ENCODE data around the gene TNFRSF4. TPM values are rescaled to one million over a fixed set of nuclear protein-coding genes. Genes with fewer than 3 reads are reported as not detected.

The TNFRSF4 gene
- total and polyA plus RNA-seq, 4 donors = 0.08 to 0.35 (median 0.15) TPM; not detected in 1

- Histone ChIP-seq H3K4me1 (ENCODE audit: control insufficient read depth in 4 of 4, insufficient read depth in 4 of 4, low read length in 3 of 4) (peaks cover 0 to 4% (median 0%) of the 10 kb centered on the region in 4 donors), H3K27ac (ENCODE audit: low read depth in 1 of 2, low read length in 2 of 2) (no peak overlapping the region), H3K27me3 (ENCODE audit: control insufficient read depth in 4 of 4, insufficient read depth in 4 of 4, low read length in 3 of 4) (peaks cover 0 to 11% (median under 1%) of the 10 kb centered on the region in 4 donors), H3K36me3 (ENCODE audit: control insufficient read depth in 4 of 4, insufficient read depth in 3 of 4, low read depth in 1 of 4, low read length in 3 of 4) (no peaks in the 10 kb centered on the region), H3K4me3 (ENCODE audit: low read depth in 1 of 3, low read length in 3 of 3) (no peak overlapping the region), H3K9ac (ENCODE audit: low read depth in 1 of 2, low read length in 2 of 2) (no peak overlapping the region), H3K9me3 (ENCODE audit: control insufficient read depth in 4 of 4, low read length in 3 of 4) (no peaks in the 10 kb centered on the region)
- DNase-seq (ENCODE audit: low spot score) = no peak
- 52% methylated on average over 26 of the region's 26 CpGs for WGBS
- TF ChIP-seq YY1 (IDR thresholded peaks at IDR 0.05) (no peak), ZBTB33 (IDR thresholded peaks at IDR 0.05) (no peak), ATF3 (IDR thresholded peaks at IDR 0.05) (no peak), RXRA (IDR thresholded peaks at IDR 0.05) (no peak), MAX (IDR thresholded peaks at IDR 0.05) (no peak), JUND (IDR thresholded peaks at IDR 0.05) (no peak), HNF4A (conservative IDR thresholded peaks at IDR 0.05) (no peak), SP1 (IDR thresholded peaks at IDR 0.05) (no peak), HNF4G (IDR thresholded peaks at IDR 0.05) (no peak), FOXA1 (IDR thresholded peaks at IDR 0.05) (no peak), REST (IDR thresholded peaks at IDR 0.05) (no peak), GABPA (IDR thresholded peaks at IDR 0.05 in 1 of 2, conservative IDR thresholded peaks at IDR 0.05 in 1 of 2) (no peak), FOXA2 (IDR thresholded peaks at IDR 0.05) (no peak), CTCF (IDR thresholded peaks at IDR 0.05; ENCODE audit: low read depth, low read length, missing input control) (no peak), EGR1 (IDR thresholded peaks at IDR 0.05; ENCODE audit: low read depth in 2 of 2) (no peak), NR2F2 (IDR thresholded peaks at IDR 0.05) (no peak), RAD21 (IDR thresholded peaks at IDR 0.05) (no peak)
These were observed 49.6 kb downstream of the TNFRSF4 start for GRCh38 chr1:1164361-1164700.
